ENCODE data around the gene AURKAIP1.

- TF ChIP-seq EP300 (IDR thresholded peaks at IDR 0.05): no peak
- no peak for TF ChIP-seq POLR2A (IDR thresholded peaks at IDR 0.05)
- no peak for TF ChIP-seq CTCF (IDR thresholded peaks at IDR 0.05)
- no peak for TF ChIP-seq POLR2AphosphoS5 (IDR thresholded peaks at IDR 0.05)
Observed at GRCh38 chr1:1336931-1337792, 37.8 kb downstream of the AURKAIP1 start.

Measured in suprapubic skin (tissue), 4 donors.